ENCODE results near the gene PDHX.

DNA sequence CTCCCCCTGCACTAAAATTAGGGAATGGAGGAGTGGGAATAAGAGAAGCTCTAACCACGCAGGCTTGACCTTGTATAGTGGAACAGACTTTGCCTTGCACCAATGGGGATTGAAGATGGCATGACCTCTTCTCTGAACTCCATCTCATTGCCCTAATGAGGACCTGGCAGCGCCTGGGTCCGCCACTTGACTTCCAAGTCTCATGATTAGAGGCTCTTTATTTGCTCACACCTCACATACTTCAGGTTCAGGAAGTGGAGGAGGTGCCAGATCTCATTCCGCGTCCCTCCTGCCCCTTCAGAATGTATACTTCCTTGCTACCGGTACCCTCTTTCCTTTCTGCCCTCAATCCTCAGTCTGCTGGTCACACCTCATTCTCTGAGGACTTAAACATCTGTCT is 116.6 kb downstream of the PDHX start:
- TF ChIP-seq ATF3 (IDR thresholded peaks at IDR 0.05) (no peak), EGR1 (IDR thresholded peaks at IDR 0.05; ENCODE audit: low read depth in 2 of 2) (no peak), RAD21 (IDR thresholded peaks at IDR 0.05) (no peak), CTCF (IDR thresholded peaks at IDR 0.05; ENCODE audit: low read depth, low read length, missing input control) (no peak), SP1 (IDR thresholded peaks at IDR 0.05) (no peak), GABPA (IDR thresholded peaks at IDR 0.05 in 1 of 2, conservative IDR thresholded peaks at IDR 0.05 in 1 of 2) (no peak), FOXA1 (IDR thresholded peaks at IDR 0.05) (no peak), TAF1 (conservative IDR thresholded peaks at IDR 0.05) (no peak), HNF4G (IDR thresholded peaks at IDR 0.05) (no peak), NR2F2 (IDR thresholded peaks at IDR 0.05) (no peak), REST (IDR thresholded peaks at IDR 0.05) (no peak)
- TF ChIP-seq, protein P1, sequence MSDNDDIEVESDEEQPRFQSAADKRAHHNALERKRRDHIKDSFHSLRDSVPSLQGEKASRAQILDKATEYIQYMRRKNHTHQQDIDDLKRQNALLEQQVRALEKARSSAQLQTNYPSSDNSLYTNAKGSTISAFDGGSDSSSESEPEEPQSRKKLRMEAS (IDR thresholded peaks at IDR 0.05) = no peak
